Gastrocnemius medialis (tissue), 4 donors: ENCODE data around the gene PEX6.

Experiments used
- CTCF ChIP-seq, 5 experiments: fragments of 450-650 bp in 3 of 5; fragments of 200-600 bp in 2 of 5; sonication (generic) in 2 of 5; IDR thresholded peaks in 4 of 5; conservative IDR thresholded peaks in 1 of 5; 1 replicate in 4 of 5; 2 replicates in 1 of 5; pipeline ENCODE4 v1.5.1; 2016 to 2019; ENCODE audit warnings: antibody characterized with exemption in 5 of 5, mild to moderate bottlenecking in 3 of 5, moderate library complexity in 3 of 5
- POLR2A ChIP-seq, 2 donors: fragments of 450-650 bp; IDR thresholded peaks; one replicate each; pipeline ENCODE4 v1.6.1; 2017; ENCODE audit warnings: antibody characterized with exemption in 2 of 2, mild to moderate bottlenecking in 2 of 2, moderate library complexity in 2 of 2

GRCh38 chr6:43013097-43013842, 34.3 kb upstream of the PEX6 start:
- TF ChIP-seq POLR2A (IDR thresholded peaks at IDR 0.05), result no peak
- TF ChIP-seq CTCF (IDR thresholded peaks at IDR 0.05 in 4 of 5, conservative IDR thresholded peaks at IDR 0.05 in 1 of 5), result no peak
